ENCODE data around the gene SCAMP2.

GRCh38 chr15:74808078-74808839, 64.9 kb downstream of the SCAMP2 start:
- TF ChIP-seq CTCF (IDR thresholded peaks at IDR 0.05; ENCODE audit: poor library complexity, severe bottlenecking) (no peak), EZH2 (IDR thresholded peaks at IDR 0.05; ENCODE audit: borderline replicate concordance, insufficient read depth, low read length, poor library complexity, severe bottlenecking) (no peak), EP300 (conservative IDR thresholded peaks at IDR 0.05; ENCODE audit: poor library complexity, severe bottlenecking) (no peak), REST (IDR thresholded peaks at IDR 0.05; ENCODE audit: borderline replicate concordance) (no peak), TAF1 (IDR thresholded peaks at IDR 0.05; ENCODE audit: low read depth) (no peak), SMC3 (conservative IDR thresholded peaks at IDR 0.05; ENCODE audit: poor library complexity) (no peak)
